GM12872 (cell line): ENCODE measurements around the gene CLC.

Experiments used
- CTCF ChIP-seq: IDR thresholded peaks from 3 replicates; pipeline ENCODE4 v1.5.1; 2011; ENCODE audit warnings: low read depth, mild to moderate bottlenecking, low read length, moderate library complexity; ENCODE audit not compliant: insufficient read depth

The CLC gene

GRCh38 chr19:39728040-39728439 lies 9.8 kb downstream of the CLC start:
- no peak for TF ChIP-seq CTCF

GRCh38 chr19:39727070-39727800 lies 10.6 kb downstream of the CLC start:
- no peak for TF ChIP-seq CTCF

GRCh38 chr19:39725995-39726394 lies 11.8 kb downstream of the CLC start:
- no peak for TF ChIP-seq CTCF

GRCh38 chr19:39710333-39710890 lies 27.4 kb downstream of the CLC start:
- TF ChIP-seq CTCF, result no peak

GRCh38 chr19:39709026-39709872 lies 28.6 kb downstream of the CLC start:
- no peak for TF ChIP-seq CTCF

- no peak for TF ChIP-seq CTCF
These were observed 29.2 kb downstream of the CLC start for GRCh38 chr19:39708594-39708993.

GRCh38 chr19:39705578-39706188 lies 32.1 kb downstream of the CLC start:
- TF ChIP-seq CTCF, result no peak
